ENCODE measurements around the gene S1PR1.

Gene S1PR1

GRCh38 chr1:101245246-101245927, 8.6 kb downstream of the S1PR1 start:
- DNase-seq (ENCODE audit: low read depth): no peak

GRCh38 chr1:101247404-101248287, 10.8 kb downstream of the S1PR1 start:
- DNase-seq (ENCODE audit: low read depth): no peak

GRCh38 chr1:101250222-101250621, 13.4 kb downstream of the S1PR1 start:
- DNase-seq (ENCODE audit: low read depth): no peak

GRCh38 chr1:101250656-101251272, 13.9 kb downstream of the S1PR1 start:
- DNase-seq (ENCODE audit: low read depth): no peak

GRCh38 chr1:101251504-101251903, 14.7 kb downstream of the S1PR1 start:
- no peak for DNase-seq (ENCODE audit: low read depth)

- no peak for DNase-seq (ENCODE audit: low read depth)
Observed at GRCh38 chr1:101253976-101254674, 17.3 kb downstream of the S1PR1 start.

GRCh38 chr1:101257500-101258325, 20.9 kb downstream of the S1PR1 start:
- DNase-seq (ENCODE audit: low read depth): no peak

GRCh38 chr1:101259744-101260148, 22.9 kb downstream of the S1PR1 start:
- no peak for DNase-seq (ENCODE audit: low read depth)

- DNase-seq (ENCODE audit: low read depth): no peak
Observed at GRCh38 chr1:101260556-101261350, 23.9 kb downstream of the S1PR1 start.

GRCh38 chr1:101261623-101262022, 24.8 kb downstream of the S1PR1 start:
- no peak for DNase-seq (ENCODE audit: low read depth)

GRCh38 chr1:101262060-101262459, 25.2 kb downstream of the S1PR1 start:
- no peak for DNase-seq (ENCODE audit: low read depth)

GRCh38 chr1:101262630-101263348, 26.0 kb downstream of the S1PR1 start:
- DNase-seq (ENCODE audit: low read depth): no peak

- DNase-seq (ENCODE audit: low read depth): no peak
Observed at GRCh38 chr1:101264697-101265096, 27.9 kb downstream of the S1PR1 start.

GRCh38 chr1:101265684-101266083, 28.9 kb downstream of the S1PR1 start:
- DNase-seq (ENCODE audit: low read depth): no peak

GRCh38 chr1:101267082-101267481, 30.3 kb downstream of the S1PR1 start:
- no peak for DNase-seq (ENCODE audit: low read depth)

- DNase-seq (ENCODE audit: low read depth): no peak
Observed at GRCh38 chr1:101268893-101269292, 32.1 kb downstream of the S1PR1 start.

GRCh38 chr1:101275672-101276071, 38.9 kb downstream of the S1PR1 start:
- DNase-seq (ENCODE audit: low read depth): no peak

GRCh38 chr1:101276818-101277217, 40.0 kb downstream of the S1PR1 start:
- DNase-seq (ENCODE audit: low read depth): no peak

GRCh38 chr1:101278238-101278637, 41.4 kb downstream of the S1PR1 start:
- no peak for DNase-seq (ENCODE audit: low read depth)

- no peak for DNase-seq (ENCODE audit: low read depth)
Observed at GRCh38 chr1:101278845-101279244, 42.0 kb downstream of the S1PR1 start.
